ENCODE measurements around the gene THBS2. TPM values are rescaled to one million over a fixed set of nuclear protein-coding genes. Genes with fewer than 3 reads are reported as not detected.
"Not testable (repeated sequence)": the region's sequence is repeated elsewhere in the genome, so short reads cannot be mapped to it uniquely, and the experiment has no call there.

THBS2 gene
- total RNA-seq, 2 experiments from 2014 or later, result not detected

DNA sequence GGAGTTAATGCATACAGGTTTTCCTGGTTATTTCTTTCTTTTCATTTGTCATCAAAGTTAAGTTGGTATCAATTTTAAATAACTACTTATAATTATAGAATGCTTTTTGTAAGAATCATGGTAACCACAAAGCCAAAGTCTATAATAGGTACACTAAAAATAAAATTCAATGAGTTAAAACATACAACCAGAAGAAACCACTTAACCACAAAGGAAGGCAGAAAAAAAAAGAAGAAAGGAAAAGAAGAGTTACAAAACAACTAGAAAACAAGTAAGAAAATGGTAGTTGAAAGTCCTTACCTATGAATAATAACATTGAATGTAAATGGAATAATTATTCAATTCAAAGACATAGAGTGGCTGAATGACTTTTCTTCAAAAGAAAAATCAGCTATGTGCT is 45.6 kb downstream of the THBS2 start:
- peaks cover 5% of the 10 kb centered on the region for H3K4me1 Mint-ChIP-seq (ENCODE audit: low read depth)
- peaks cover 5% of the 10 kb centered on the region for H3K36me3 Mint-ChIP-seq (ENCODE audit: low read depth)
- H3K9me3 Mint-ChIP-seq, result peaks cover 6% of the 10 kb centered on the region
- H3K27me3 Mint-ChIP-seq (ENCODE audit: low read depth), result no peaks in the 10 kb centered on the region
- no peak for DNase-seq
- CTCF ChIA-PET, result no interaction called here
- H3K4me3 Mint-ChIP-seq, result no peak overlapping the region
- no peak overlapping the region for H3K27ac Mint-ChIP-seq
- intact Hi-C loops (cut with micrococcal nuclease), result no loop called here

DNA sequence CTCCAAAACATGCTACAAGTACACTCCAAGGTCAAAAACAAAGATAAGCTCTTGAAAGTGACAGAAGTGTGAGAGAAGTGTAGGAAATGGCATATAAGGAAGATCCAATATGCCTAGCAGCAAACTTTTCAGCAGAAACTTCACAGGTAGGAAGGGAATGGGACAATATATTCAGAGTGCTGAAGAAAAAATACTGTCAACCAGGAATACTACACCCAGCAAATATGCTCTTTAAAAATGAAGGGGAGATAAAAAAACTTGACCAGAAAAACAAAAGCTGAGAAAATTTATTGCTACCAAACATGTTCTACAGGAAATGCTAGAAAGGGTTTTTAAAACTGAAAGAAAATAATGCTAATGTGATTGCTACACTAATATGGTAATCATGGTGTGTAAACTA is 46.2 kb downstream of the THBS2 start:
- H3K27me3 Mint-ChIP-seq (ENCODE audit: low read depth), result no peaks in the 10 kb centered on the region
- H3K36me3 Mint-ChIP-seq (ENCODE audit: low read depth), result peaks cover 5% of the 10 kb centered on the region
- peaks cover 6% of the 10 kb centered on the region for H3K9me3 Mint-ChIP-seq
- DNase-seq, result no peak
- CTCF ChIA-PET, result no interaction called here
- peaks cover 5% of the 10 kb centered on the region for H3K4me1 Mint-ChIP-seq (ENCODE audit: low read depth)
- no peak overlapping the region for H3K4me3 Mint-ChIP-seq
- H3K27ac Mint-ChIP-seq, result no peak overlapping the region
- intact Hi-C loops (cut with micrococcal nuclease), result no loop called here

DNA sequence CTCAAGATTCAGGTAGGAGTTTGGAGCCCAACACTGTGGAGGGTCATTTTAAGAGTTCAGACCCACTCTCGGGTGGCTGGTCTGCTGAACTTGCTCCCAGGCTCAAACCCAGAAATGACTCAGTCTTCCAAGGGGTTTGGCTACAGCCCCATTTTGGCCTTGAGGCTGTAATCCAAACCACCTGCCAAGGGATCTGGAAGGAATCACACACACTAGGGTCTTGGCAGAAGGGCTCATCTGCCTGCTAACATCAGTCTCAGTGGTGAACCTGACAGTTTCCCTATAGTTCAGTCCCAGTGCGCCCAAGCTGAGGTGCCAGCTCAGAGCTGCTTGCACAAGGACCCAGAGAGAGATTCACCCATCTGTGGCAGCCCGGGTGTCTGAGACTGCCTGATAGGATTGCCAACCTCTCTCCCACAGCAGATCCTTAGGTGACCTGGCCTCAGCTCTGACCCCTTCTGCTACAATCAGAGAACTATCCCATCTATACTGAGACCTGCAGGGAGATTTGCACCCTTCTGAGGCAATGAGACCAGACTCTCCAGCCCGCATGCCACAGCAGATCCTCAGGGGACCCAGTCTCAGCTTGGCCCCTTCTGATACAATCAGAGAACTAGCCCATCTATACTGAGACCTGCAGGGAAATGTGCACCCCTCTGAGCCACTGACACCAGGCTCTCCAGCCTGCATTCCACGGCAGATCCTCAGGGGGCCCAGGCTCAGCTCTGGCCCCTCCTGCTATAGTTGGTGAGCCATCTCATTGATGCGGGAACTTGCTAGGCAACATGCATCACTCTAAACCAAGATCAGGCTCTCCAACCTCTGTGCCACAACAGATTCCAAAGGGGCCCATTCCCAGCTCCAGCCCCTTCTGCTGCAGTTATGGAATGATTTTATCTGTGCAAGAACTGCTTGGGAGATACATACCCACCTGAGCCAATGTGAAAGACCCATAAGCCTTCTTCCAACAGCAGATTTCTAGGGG is 48.2 kb downstream of the THBS2 start:
- CTCF ChIA-PET, result no interaction called here
- peaks cover 6% of the 10 kb centered on the region for H3K9me3 Mint-ChIP-seq
- H3K4me3 Mint-ChIP-seq, result no peak overlapping the region
- no peak overlapping the region for H3K27ac Mint-ChIP-seq
- H3K4me1 Mint-ChIP-seq (ENCODE audit: low read depth), result no peaks in the 10 kb centered on the region
- H3K27me3 Mint-ChIP-seq (ENCODE audit: low read depth), result no peaks in the 10 kb centered on the region
- intact Hi-C loops (cut with micrococcal nuclease), result no loop called here
- DNase-seq, result no peak
- peaks cover 5% of the 10 kb centered on the region for H3K36me3 Mint-ChIP-seq (ENCODE audit: low read depth)

DNA sequence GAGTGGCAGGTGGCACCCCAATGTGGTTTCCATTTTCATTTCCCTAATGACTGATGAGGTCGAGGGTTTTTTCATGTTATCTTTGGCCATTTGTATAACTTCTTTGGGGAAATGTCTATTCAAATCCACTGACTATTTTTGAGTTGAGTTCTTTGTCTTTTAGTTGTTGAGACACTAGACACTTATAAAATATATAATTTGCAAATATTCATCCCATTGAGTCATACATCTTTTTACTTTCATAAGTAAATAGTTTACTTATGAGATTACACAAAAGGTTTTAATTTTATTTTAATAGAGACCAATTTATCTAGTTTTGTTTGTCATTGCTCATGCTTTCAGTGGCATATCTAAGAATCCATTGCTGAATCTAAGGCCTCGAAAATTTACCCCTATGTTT is 49.5 kb downstream of the THBS2 start:
- no peaks in the 10 kb centered on the region for H3K4me1 Mint-ChIP-seq (ENCODE audit: low read depth)
- no peak overlapping the region for H3K27ac Mint-ChIP-seq
- H3K36me3 Mint-ChIP-seq (ENCODE audit: low read depth), result peaks cover 4% of the 10 kb centered on the region
- peaks cover 6% of the 10 kb centered on the region for H3K9me3 Mint-ChIP-seq
- no peak for DNase-seq
- H3K27me3 Mint-ChIP-seq (ENCODE audit: low read depth), result no peaks in the 10 kb centered on the region
- CTCF ChIA-PET, result no interaction called here
- intact Hi-C loops (cut with micrococcal nuclease), result no loop called here
- H3K4me3 Mint-ChIP-seq, result no peak overlapping the region

DNA sequence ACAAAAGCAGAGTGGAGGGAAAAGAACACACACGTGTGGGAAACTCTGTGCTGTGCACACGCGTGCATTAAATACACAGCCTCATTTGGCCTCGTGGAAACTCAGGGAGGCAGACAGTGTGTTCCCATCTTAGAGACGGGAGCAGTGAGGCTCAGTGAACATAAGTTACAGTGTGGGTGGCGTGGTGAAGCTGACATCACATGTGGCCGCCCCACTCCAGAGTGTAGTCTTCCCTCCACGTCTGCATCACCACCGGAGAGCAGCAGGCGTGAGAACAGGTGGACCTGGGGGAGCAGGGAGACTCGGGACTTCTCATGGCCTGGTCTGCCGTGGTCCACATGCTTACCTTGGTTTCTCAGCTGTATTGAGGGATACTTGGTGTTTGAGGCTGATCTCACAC is 51.7 kb downstream of the THBS2 start:
- no peak for DNase-seq
- CTCF ChIA-PET, result no interaction called here
- no peaks in the 10 kb centered on the region for H3K4me1 Mint-ChIP-seq (ENCODE audit: low read depth)
- intact Hi-C loops (cut with micrococcal nuclease), result no loop called here
- no peaks in the 10 kb centered on the region for H3K27me3 Mint-ChIP-seq (ENCODE audit: low read depth)
- H3K27ac Mint-ChIP-seq, result no peak overlapping the region
- peaks cover 2% of the 10 kb centered on the region for H3K9me3 Mint-ChIP-seq
- peaks cover 2% of the 10 kb centered on the region for H3K36me3 Mint-ChIP-seq (ENCODE audit: low read depth)
- no peak overlapping the region for H3K4me3 Mint-ChIP-seq

DNA sequence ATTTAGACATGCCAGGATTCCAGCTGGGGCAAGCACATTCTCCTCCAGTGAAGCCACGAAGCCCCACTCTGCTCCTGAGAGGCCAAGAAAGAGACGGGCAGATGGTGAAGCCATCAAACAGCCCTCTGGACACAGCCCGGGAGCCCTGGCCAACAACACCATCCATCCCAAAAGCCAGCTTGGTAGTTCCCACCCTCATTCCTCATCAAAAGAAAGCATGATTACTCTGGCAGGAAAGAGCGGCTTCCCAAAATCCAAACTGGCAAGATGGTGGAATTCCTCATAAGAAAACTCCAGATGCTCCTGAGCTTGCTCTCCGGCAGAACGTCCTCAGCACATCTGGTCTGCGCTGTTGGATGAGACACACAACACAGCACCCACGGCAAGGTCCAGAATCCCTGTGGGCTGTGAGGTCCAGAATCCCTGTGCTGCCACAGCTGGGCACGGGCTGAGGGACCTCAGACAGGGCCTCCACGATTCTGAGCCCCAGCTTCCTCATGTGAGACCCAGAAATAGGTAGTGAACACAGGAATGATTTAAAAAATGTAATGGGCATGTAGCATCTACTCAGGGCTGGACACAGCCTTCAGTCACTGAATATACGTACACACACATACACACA is 52.6 kb downstream of the THBS2 start:
- CTCF ChIA-PET, result no interaction called here
- H3K27me3 Mint-ChIP-seq (ENCODE audit: low read depth), result no peaks in the 10 kb centered on the region
- no peak overlapping the region for H3K4me3 Mint-ChIP-seq
- H3K4me1 Mint-ChIP-seq (ENCODE audit: low read depth), result no peaks in the 10 kb centered on the region
- H3K27ac Mint-ChIP-seq, result no peak overlapping the region
- H3K9me3 Mint-ChIP-seq, result no peaks in the 10 kb centered on the region
- intact Hi-C loops (cut with micrococcal nuclease), result no loop called here
- no peak for DNase-seq
- H3K36me3 Mint-ChIP-seq (ENCODE audit: low read depth), result no peaks in the 10 kb centered on the region

DNA sequence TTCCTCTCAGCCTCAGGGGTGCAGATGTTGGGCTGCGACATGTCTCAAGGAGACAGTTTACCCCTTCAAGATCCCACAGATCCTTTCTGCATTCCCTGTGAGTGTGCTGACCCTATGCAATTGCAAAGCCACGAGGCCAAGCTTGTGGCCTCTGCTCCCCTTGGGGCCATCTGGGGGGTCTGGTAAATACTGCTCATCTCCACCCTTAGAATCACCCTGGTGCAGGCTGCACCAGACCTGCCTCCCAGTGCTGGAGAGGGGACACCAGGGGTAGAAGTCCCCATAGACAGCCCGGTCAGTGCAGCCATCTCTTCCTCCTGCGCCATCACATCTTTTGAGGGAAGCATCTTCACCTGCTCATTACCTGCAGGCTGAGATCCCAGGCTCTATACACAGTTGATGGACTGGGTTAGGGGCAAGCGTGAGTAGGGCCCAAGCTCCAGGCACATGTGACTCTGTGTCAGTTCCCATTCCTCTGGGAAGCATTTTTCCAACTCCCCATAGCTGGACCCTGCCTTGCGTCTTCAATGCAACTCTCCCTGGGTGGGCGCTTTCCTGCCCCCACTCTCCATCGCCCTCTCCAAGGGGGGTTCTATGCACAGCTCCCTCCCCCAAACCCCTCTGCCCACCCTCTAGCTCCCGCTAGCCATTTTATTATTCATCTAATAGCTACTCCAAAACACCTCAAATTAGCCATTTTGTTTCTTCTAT is 53.9 kb downstream of the THBS2 start:
- Mint-ChIP-seq H3K4me1 (ENCODE audit: low read depth) (no peaks in the 10 kb centered on the region), H3K27me3 (ENCODE audit: low read depth) (no peaks in the 10 kb centered on the region), H3K9me3 (no peaks in the 10 kb centered on the region), H3K36me3 (ENCODE audit: low read depth) (no peaks in the 10 kb centered on the region), H3K4me3 (no peak overlapping the region), H3K27ac (no peak overlapping the region)
- CTCF ChIA-PET, result no interaction called here
- intact Hi-C loops (cut with micrococcal nuclease), result no loop called here
- no peak for DNase-seq

DNA sequence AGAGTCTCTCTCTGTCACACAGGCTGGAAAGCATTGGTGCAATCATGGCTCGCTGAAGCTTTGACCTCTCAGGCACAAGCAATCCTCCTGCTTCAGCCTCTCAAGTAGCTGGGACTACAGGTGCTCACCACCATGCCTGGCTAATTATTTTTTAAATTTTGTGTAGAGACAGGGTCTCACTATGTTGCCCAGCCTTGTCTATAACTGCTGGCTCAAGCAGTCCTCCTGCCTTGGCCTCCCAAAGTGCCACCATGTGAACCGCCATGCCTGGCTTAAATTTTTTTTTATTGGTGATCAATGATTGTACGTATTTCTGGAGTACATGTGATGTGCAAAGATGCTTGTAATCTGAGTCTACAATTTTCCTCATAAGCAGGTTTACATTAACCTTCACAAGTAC is 54.8 kb downstream of the THBS2 start:
- CTCF ChIA-PET, result no interaction called here

DNA sequence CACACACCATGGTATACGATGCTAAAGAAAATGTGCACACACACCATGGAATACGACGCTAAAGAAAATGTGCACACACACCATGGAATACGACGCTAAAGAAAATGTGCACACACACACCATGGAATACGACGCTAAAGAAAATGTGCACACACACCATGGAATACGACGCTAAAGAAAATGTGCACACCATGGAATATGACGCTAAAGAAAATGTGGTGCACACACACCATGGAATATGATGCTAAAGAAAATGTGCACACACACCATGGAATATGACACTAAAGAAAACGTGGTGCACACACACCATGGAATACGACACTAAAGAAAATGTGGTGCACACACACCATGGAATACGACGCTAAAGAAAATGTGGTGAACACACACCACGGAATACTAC is 55.7 kb downstream of the THBS2 start:
- H3K36me3 Mint-ChIP-seq (ENCODE audit: low read depth); H3K4me3 Mint-ChIP-seq; H3K9me3 Mint-ChIP-seq; DNase-seq; CTCF ChIA-PET; H3K27ac Mint-ChIP-seq; intact Hi-C loops (cut with micrococcal nuclease); H3K4me1 Mint-ChIP-seq (ENCODE audit: low read depth); H3K27me3 Mint-ChIP-seq (ENCODE audit: low read depth): not testable (repeated sequence)

More for the DNA sequence above, 54.8 kb downstream of the THBS2 start:
- H3K4me3 Mint-ChIP-seq, result no peak overlapping the region
- no peaks in the 10 kb centered on the region for H3K9me3 Mint-ChIP-seq
- H3K4me1 Mint-ChIP-seq (ENCODE audit: low read depth), result no peaks in the 10 kb centered on the region
- intact Hi-C loops (cut with micrococcal nuclease), result no loop called here
- no peak for DNase-seq
- H3K27ac Mint-ChIP-seq, result no peak overlapping the region
- H3K36me3 Mint-ChIP-seq (ENCODE audit: low read depth), result no peaks in the 10 kb centered on the region
- no peaks in the 10 kb centered on the region for H3K27me3 Mint-ChIP-seq (ENCODE audit: low read depth)

DNA sequence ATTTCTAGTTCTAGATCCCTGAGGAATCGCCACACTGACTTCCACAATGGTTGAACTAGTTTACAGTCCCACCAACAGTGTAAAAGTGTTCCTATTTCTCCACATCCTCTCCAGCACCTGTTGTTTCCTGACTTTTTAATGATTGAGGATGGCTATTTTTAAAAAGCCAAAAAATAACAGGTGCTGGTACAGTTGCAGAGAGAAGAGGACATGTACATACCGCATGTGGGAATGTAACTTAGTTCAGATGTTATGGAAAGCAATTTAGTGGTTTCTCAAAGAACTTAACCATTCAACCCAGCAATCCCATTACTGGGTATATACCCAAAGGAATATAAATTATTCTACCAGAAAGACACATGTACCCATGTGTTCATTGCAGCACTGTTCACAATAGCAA is 57.4 kb downstream of the THBS2 start:
- intact Hi-C loops (cut with micrococcal nuclease); H3K36me3 Mint-ChIP-seq (ENCODE audit: low read depth); DNase-seq; CTCF ChIA-PET; H3K27me3 Mint-ChIP-seq (ENCODE audit: low read depth); H3K9me3 Mint-ChIP-seq; H3K27ac Mint-ChIP-seq; H3K4me3 Mint-ChIP-seq; H3K4me1 Mint-ChIP-seq (ENCODE audit: low read depth): not testable (repeated sequence)

DNA sequence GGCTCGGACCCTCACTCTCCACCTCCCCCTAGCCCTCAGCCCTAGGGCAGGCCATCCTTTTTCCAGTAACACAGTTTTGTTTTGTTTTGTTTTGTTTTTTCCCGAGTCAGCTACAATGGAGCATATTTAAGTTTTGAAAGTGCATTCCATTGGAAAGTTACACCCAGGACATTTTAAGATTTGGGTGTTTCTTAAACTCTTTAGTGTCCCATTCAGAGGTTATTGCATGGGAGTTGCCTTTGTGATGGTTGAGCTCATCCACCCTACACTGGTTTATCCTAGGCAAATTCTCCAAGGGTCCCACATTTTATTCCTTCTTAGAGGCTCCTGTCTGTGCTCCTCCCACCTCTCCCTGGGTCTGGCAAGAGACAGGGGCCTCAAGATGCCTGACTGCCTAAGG is 58.9 kb downstream of the THBS2 start:
- H3K36me3 Mint-ChIP-seq (ENCODE audit: low read depth), result no peaks in the 10 kb centered on the region
- intact Hi-C loops (cut with micrococcal nuclease), result no loop called here
- H3K27ac Mint-ChIP-seq, result no peak overlapping the region
- no peaks in the 10 kb centered on the region for H3K9me3 Mint-ChIP-seq
- H3K4me1 Mint-ChIP-seq (ENCODE audit: low read depth), result no peaks in the 10 kb centered on the region
- DNase-seq, result no peak
- CTCF ChIA-PET, result no interaction called here
- no peak overlapping the region for H3K4me3 Mint-ChIP-seq
- H3K27me3 Mint-ChIP-seq (ENCODE audit: low read depth), result peaks cover 6% of the 10 kb centered on the region

DNA sequence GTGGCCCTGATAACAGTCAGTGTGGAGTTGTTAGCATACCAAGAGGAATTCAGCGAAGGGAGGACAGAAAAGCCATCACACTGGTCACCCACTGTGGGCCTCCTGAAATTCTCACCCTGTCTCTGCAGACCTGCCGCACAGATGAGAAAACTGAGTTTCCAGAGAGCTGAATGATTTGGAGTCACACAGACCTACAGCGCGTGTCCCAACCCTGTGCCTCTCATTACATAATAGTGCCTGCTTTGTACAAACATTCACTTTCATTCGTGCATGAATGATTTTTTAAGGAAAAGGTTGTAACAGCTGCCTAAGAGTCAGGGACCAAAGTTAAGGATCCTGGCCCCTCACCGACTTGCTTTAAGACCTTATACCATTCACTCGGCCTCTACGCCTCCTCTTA is 62.7 kb downstream of the THBS2 start:
- intact Hi-C loops (cut with micrococcal nuclease), result no loop called here
- H3K36me3 Mint-ChIP-seq (ENCODE audit: low read depth), result no peaks in the 10 kb centered on the region
- no peak overlapping the region for H3K4me3 Mint-ChIP-seq
- peaks cover 6% of the 10 kb centered on the region for H3K27me3 Mint-ChIP-seq (ENCODE audit: low read depth)
- no peak overlapping the region for H3K27ac Mint-ChIP-seq
- H3K9me3 Mint-ChIP-seq, result no peaks in the 10 kb centered on the region
- DNase-seq, result no peak
- peaks cover 3% of the 10 kb centered on the region for H3K4me1 Mint-ChIP-seq (ENCODE audit: low read depth)
- CTCF ChIA-PET, result no interaction called here
